Mucosa of rectum (tissue), 2 donors: Measurements from ENCODE around the gene FGB.

ENCODE experiments used
- H3K27ac ChIP-seq, 2 donors: one replicate each; pipeline ENCODE4 v1.7.0; 2013; ENCODE audit warnings: inconsistent platforms in 2 of 2, low read depth in 2 of 2, low read length in 2 of 2
- H3K27me3 ChIP-seq, 2 donors: one replicate each; pipeline ENCODE4 v1.7.0; 2013; ENCODE audit warnings: low read length in 2 of 2; ENCODE audit not compliant: control insufficient read depth in 2 of 2, insufficient read depth in 2 of 2
- H3K36me3 ChIP-seq, 2 donors: one replicate each; pipeline ENCODE4 v1.7.0; 2013; ENCODE audit warnings: low read length in 2 of 2; ENCODE audit not compliant: control insufficient read depth in 2 of 2, insufficient read depth in 2 of 2
- H3K4me1 ChIP-seq, 2 donors: one replicate each; pipeline ENCODE4 v1.7.0; 2013; ENCODE audit warnings: low read length in 2 of 2, mild to moderate bottlenecking in 1 of 2; ENCODE audit not compliant: control insufficient read depth in 2 of 2, insufficient read depth in 2 of 2
- H3K4me3 ChIP-seq, 2 donors: one replicate each; pipeline ENCODE4 v1.7.0; 2013; ENCODE audit warnings: low read length in 2 of 2
- H3K9ac ChIP-seq, 2 donors: one replicate each; pipeline ENCODE4 v1.7.0; 2013; ENCODE audit warnings: low read length in 2 of 2, low read depth in 1 of 2, mild to moderate bottlenecking in 1 of 2
- H3K9me3 ChIP-seq, 2 donors: one replicate each; pipeline ENCODE4 v1.7.0; 2013; ENCODE audit warnings: low read length in 2 of 2; ENCODE audit not compliant: control insufficient read depth in 2 of 2
- donor health status: healthy.
- donor health status: Normal muscosa, but diverticular disease.

Gene FGB

GRCh38 chr4:154562697-154563254, at the start of gene FGB:
Gene FGB (plus strand): TSS chr4:154563011. CDS start chr4:154563019, 8 bp downstream.
- Histone ChIP-seq H3K27ac (no peak within 1 kb of the TSS), H3K9ac (no peak within 1 kb of the TSS), H3K4me1 (peaks cover 2 to 7% of the 10 kb centered on the region in 2 donors), H3K9me3 (no peaks in the 10 kb centered on the region), H3K27me3 (no peaks in the 10 kb centered on the region), H3K36me3 (no peaks in the 10 kb centered on the region), H3K4me3 (no peak within 1 kb of the TSS)

- no peaks in the 10 kb centered on the region for H3K36me3 ChIP-seq
Observed at GRCh38 chr4:154516318-154517029, 46.3 kb upstream of the FGB start.

GRCh38 chr4:154517591-154517990, 45.2 kb upstream of the FGB start:
- Histone ChIP-seq H3K9me3 (no peaks in the 10 kb centered on the region), H3K9ac (no peak overlapping the region), H3K4me1 (no peaks in the 10 kb centered on the region), H3K27me3 (peaks cover 3 to 4% of the 10 kb centered on the region in 2 donors), H3K27ac (no peak overlapping the region), H3K4me3 (no peak overlapping the region), H3K36me3 (no peaks in the 10 kb centered on the region)

More at GRCh38 chr4:154516318-154517029, 46.3 kb upstream of the FGB start:
- Histone ChIP-seq H3K27ac (no peak overlapping the region), H3K4me1 (no peaks in the 10 kb centered on the region), H3K4me3 (no peak overlapping the region), H3K27me3 (peaks cover 3 to 4% of the 10 kb centered on the region in 2 donors), H3K9me3 (no peaks in the 10 kb centered on the region), H3K9ac (no peak overlapping the region)

- Histone ChIP-seq H3K9me3 (no peaks in the 10 kb centered on the region), H3K27me3 (peaks cover 0 to 7% of the 10 kb centered on the region in 2 donors), H3K9ac (no peak overlapping the region), H3K4me3 (no peak overlapping the region), H3K4me1 (no peaks in the 10 kb centered on the region), H3K27ac (no peak overlapping the region), H3K36me3 (no peaks in the 10 kb centered on the region)
Observed at GRCh38 chr4:154519214-154519613, 43.6 kb upstream of the FGB start.

GRCh38 chr4:154521607-154522006, 41.2 kb upstream of the FGB start:
- no peak overlapping the region for H3K9ac ChIP-seq
- H3K4me3 ChIP-seq: no peak overlapping the region
- H3K27me3 ChIP-seq: peaks cover 0 to 8% of the 10 kb centered on the region in 2 donors
- H3K4me1 ChIP-seq: no peaks in the 10 kb centered on the region
- no peaks in the 10 kb centered on the region for H3K36me3 ChIP-seq
- H3K9me3 ChIP-seq: no peaks in the 10 kb centered on the region
- H3K27ac ChIP-seq: no peak overlapping the region

- Histone ChIP-seq H3K27me3 (peaks cover 0 to 7% of the 10 kb centered on the region in 2 donors), H3K4me1 (no peaks in the 10 kb centered on the region), H3K9me3 (no peaks in the 10 kb centered on the region), H3K27ac (no peak overlapping the region), H3K9ac (no peak overlapping the region), H3K4me3 (no peak overlapping the region), H3K36me3 (no peaks in the 10 kb centered on the region)
Observed at GRCh38 chr4:154526151-154526550, 36.7 kb upstream of the FGB start.

- H3K36me3 ChIP-seq: no peaks in the 10 kb centered on the region
- H3K9ac ChIP-seq: no peak overlapping the region
- H3K4me3 ChIP-seq: no peak overlapping the region
- H3K4me1 ChIP-seq: no peaks in the 10 kb centered on the region
- peaks cover 0 to 7% of the 10 kb centered on the region in 2 donors for H3K27me3 ChIP-seq
- no peaks in the 10 kb centered on the region for H3K9me3 ChIP-seq
- H3K27ac ChIP-seq: no peak overlapping the region
Observed at GRCh38 chr4:154527308-154527707, 35.5 kb upstream of the FGB start.

GRCh38 chr4:154528869-154529268, 33.9 kb upstream of the FGB start:
- Histone ChIP-seq H3K27ac (no peak overlapping the region), H3K36me3 (no peaks in the 10 kb centered on the region), H3K9ac (no peak overlapping the region), H3K4me1 (no peaks in the 10 kb centered on the region), H3K4me3 (no peak overlapping the region), H3K9me3 (no peaks in the 10 kb centered on the region), H3K27me3 (peaks cover 0 to 7% of the 10 kb centered on the region in 2 donors)

GRCh38 chr4:154529728-154530519, 32.9 kb upstream of the FGB start:
- Histone ChIP-seq H3K27me3 (peaks cover 0 to 3% of the 10 kb centered on the region in 2 donors), H3K27ac (no peak overlapping the region), H3K4me1 (no peaks in the 10 kb centered on the region), H3K36me3 (no peaks in the 10 kb centered on the region), H3K4me3 (no peak overlapping the region), H3K9me3 (no peaks in the 10 kb centered on the region), H3K9ac (no peak overlapping the region)

GRCh38 chr4:154534296-154534695, 28.5 kb upstream of the FGB start:
- Histone ChIP-seq H3K27me3 (no peaks in the 10 kb centered on the region), H3K9ac (no peak overlapping the region), H3K27ac (no peak overlapping the region), H3K4me3 (no peak overlapping the region), H3K4me1 (no peaks in the 10 kb centered on the region), H3K9me3 (no peaks in the 10 kb centered on the region), H3K36me3 (peaks cover 16 to 29% of the 10 kb centered on the region in 2 donors)
